ENCODE data around the gene POLN. TPM values are rescaled to one million over a fixed set of nuclear protein-coding genes. Genes with fewer than 3 reads are reported as not detected.

POLN gene
- total RNA-seq, 2 donors from 2014 or later = 1.3 to 2.8 TPM

DNA sequence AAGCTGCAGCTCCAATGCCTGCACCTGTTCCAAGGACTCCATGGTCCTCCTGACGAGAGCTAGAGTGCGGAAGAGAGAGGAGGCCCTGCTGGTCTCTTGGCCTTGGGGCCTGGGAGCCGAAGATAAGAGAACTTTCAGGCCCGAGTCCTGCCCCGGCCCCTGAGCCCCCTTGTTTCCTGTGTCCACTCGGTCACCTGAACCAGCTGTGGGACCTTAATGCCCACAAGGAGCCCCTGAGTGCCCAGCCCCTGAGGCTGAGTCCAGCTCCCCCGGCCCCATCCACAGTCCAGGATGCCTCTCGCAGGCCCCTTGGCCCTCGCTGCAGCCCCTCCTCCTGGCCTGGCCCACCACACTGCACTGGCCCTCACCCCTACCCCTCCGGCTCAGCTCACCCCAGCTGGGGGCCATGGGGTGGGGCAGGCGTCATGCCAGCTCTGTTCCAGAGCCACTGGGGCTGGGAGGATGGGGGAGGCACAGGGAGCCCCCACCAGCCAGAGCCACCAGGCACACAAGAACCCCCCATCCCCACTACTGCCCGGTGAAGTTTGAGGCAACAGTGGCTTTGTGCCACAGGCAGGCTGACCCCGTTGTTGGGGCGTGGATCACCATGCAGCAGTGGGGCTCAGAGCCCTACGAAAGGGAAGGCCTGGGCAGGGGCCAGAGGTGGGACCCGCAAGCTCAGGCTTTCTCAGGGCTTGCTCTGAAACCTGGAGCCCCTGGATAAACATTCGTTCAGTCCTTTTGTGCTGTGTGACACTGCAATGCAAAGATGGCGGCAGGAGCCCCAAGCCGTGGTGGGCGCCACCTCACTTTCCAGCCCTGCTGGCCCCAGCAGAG is 168.7 kb downstream of the POLN start:
- TF ChIP-seq, protein P1, sequence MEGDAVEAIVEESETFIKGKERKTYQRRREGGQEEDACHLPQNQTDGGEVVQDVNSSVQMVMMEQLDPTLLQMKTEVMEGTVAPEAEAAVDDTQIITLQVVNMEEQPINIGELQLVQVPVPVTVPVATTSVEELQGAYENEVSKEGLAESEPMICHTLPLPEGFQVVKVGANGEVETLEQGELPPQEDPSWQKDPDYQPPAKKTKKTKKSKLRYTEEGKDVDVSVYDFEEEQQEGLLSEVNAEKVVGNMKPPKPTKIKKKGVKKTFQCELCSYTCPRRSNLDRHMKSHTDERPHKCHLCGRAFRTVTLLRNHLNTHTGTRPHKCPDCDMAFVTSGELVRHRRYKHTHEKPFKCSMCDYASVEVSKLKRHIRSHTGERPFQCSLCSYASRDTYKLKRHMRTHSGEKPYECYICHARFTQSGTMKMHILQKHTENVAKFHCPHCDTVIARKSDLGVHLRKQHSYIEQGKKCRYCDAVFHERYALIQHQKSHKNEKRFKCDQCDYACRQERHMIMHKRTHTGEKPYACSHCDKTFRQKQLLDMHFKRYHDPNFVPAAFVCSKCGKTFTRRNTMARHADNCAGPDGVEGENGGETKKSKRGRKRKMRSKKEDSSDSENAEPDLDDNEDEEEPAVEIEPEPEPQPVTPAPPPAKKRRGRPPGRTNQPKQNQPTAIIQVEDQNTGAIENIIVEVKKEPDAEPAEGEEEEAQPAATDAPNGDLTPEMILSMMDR (IDR thresholded peaks at IDR 0.05) = no peak
- H3K27me3 ChIP-seq = no peaks in the 10 kb centered on the region
- H3K36me3 ChIP-seq = no peaks in the 10 kb centered on the region
- no peaks in the 10 kb centered on the region for H3K9me3 ChIP-seq
- no peak overlapping the region for H3K4me3 ChIP-seq
- no peak for DNase-seq (ENCODE audit: low spot score)
- H3K4me1 ChIP-seq = no peaks in the 10 kb centered on the region
- H3K27ac ChIP-seq = no peak overlapping the region

DNA sequence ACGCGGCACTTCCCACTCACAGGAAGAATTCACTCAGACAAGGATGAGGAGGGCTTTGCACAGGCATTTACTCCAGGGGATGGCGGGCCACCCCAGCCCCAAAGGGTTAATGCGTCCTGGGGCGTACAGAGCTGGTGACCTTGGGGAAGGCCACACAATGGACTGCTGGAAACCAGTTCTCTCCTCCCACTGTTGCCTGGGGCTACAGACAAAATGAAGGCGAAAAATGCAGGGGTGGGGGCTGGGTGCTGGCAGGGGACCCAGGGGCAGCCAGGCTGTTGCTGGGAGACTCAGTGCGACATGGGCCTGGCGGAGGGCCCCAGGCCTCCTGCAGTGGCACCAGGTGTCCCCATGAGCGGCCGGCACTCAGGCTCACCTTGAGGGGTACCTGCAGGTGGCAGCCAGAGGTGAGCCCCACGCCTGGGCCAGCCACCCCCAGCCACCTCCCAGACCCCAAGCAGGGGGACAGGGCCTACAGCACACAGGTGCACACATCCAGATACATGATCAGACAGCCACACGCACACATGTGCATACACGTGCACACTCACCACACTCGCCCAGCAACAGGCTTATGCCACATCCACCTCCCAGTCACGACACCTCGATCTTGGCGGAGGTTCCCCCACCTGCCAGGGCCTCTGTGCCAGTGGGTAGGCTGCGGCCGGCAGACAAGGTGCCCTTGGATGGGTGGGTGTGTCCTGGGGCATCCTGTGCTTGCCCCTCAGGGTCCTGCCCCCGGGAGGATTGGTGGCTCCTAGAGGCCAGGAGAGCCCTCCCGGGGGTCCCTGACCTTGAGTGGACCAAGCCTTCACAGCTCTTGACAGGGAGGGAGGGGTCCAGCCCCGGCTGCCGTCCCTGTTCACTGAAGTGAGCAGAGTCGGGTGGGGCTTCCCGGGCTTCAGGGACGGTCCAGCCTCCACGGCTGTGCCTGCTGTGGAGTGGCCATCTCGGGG is 169.7 kb downstream of the POLN start:
- TF ChIP-seq, protein P1 (IDR thresholded peaks at IDR 0.05) = no peak
- Histone ChIP-seq H3K4me3 (no peak overlapping the region), H3K36me3 (no peaks in the 10 kb centered on the region), H3K27me3 (no peaks in the 10 kb centered on the region), H3K4me1 (no peaks in the 10 kb centered on the region), H3K9me3 (no peaks in the 10 kb centered on the region), H3K27ac (no peak overlapping the region)
- no peak for DNase-seq (ENCODE audit: low spot score)

DNA sequence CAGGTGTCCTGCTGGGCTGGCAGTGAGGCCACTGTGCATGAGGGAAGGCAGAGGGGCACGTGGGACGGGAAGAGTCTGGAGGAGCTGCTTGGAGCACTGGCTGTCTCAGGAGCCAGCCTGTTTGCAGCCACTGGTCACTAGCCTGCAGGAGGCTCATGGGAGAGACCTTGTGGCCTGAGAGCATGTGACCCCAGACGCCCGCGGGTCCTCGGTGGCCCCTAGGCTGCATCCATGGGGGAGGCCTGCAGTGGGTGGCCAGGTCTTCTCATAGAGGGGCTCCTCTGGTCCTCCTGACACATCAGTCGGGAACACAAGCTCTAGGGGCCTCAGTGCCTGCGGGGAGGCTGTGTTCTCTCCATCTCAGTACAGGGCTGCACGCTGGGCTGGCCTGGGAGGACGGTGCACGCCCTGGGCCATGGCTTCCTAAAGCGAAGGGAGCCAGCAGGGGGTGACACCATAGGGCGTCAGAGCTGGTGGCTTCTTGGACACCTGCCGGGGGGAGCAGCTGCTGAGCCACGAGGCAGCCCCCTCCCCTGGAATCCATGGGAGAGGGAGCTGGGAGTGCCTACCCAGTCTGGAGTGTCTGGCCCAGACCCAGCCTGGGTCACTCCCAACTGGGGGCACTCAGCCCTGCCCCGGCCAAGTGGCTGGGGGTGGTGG is 170.5 kb downstream of the POLN start:
- TF ChIP-seq, protein P1 (IDR thresholded peaks at IDR 0.05) = no peak
- Histone ChIP-seq H3K9me3 (no peaks in the 10 kb centered on the region), H3K27me3 (no peaks in the 10 kb centered on the region), H3K27ac (no peak overlapping the region), H3K36me3 (no peaks in the 10 kb centered on the region), H3K4me3 (no peak overlapping the region), H3K4me1 (no peaks in the 10 kb centered on the region)
- no peak for DNase-seq (ENCODE audit: low spot score)

DNA sequence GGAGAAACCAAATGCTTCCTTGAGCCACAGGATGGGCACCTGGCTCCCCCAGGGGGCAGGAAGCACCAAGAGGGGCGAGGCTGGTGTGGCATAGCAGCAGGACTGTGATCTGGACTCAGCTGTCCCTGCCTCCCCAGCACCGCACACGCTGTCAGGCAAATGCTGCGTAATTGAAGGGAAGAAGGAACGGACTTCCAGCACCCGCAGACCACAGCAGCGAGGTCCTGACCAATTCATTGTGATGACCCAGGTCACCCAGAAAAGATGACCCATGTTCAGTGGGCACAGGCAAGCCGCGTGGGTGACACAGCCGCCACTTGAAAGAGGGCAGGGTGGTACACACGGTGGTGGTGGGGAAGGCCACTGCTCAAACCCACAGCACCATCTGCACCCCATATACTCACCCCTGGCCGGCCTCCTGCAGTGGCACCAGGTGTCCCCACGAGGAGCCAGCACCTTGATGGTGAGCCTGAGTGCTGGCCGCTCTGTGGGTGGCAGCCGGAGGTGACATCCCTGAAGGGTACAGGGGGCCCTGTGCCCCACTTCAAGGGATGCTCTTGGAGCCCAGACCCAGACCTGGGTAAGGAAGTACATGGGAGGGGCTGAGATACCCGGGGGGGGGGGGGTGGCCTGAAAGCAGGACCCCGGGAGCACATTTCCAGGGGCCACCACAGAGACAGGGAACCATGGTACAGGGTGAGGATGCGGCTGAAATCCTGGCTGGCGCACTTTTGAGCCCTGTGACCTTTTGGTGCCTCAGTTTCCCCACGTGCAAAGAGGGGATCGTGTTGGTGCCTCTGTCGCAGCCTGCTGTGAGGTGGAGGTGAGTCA is 171.3 kb downstream of the POLN start:
- H3K9me3 ChIP-seq = no peaks in the 10 kb centered on the region
- H3K27ac ChIP-seq = no peak overlapping the region
- H3K4me1 ChIP-seq = no peaks in the 10 kb centered on the region
- DNase-seq (ENCODE audit: low spot score) = no peak
- no peak overlapping the region for H3K4me3 ChIP-seq
- H3K27me3 ChIP-seq = no peaks in the 10 kb centered on the region
- no peaks in the 10 kb centered on the region for H3K36me3 ChIP-seq
- TF ChIP-seq, protein P1 (IDR thresholded peaks at IDR 0.05) = no peak

DNA sequence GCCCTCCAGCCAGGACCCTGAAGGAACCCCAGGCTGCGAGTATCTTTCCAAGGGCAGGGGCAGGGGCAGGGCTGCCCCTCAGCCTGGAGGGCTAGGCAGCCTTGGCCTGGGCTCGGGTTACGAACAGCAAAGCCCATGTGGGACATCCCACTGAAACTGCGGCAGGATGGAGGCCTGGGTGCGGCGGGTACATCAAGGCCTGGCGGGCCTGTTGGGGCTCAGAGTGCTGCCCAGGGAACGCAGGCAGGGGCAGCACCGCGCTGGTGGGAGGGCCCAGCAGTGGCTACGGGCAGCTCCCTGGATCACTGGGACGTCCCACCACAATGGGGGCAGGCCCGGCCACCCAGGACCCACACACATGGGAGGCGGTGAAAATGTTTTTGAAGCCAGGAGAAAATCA is 171.9 kb downstream of the POLN start:
- no peak for DNase-seq (ENCODE audit: low spot score)
- Histone ChIP-seq H3K27me3 (no peaks in the 10 kb centered on the region), H3K4me3 (no peak overlapping the region)

More for the DNA sequence above, 171.9 kb downstream of the POLN start:
- no peaks in the 10 kb centered on the region for H3K9me3 ChIP-seq
- H3K36me3 ChIP-seq = no peaks in the 10 kb centered on the region
- TF ChIP-seq, protein P1 (IDR thresholded peaks at IDR 0.05) = no peak
- no peaks in the 10 kb centered on the region for H3K4me1 ChIP-seq
- no peak overlapping the region for H3K27ac ChIP-seq
